Measurements from ENCODE around the gene ZNF207. TPM values are rescaled to one million over a fixed set of nuclear protein-coding genes. Genes with fewer than 3 reads are reported as not detected.

ZNF207 gene
- total and polyA plus RNA-seq, 9 of the 15 experiments (the other 6 are each of a cell fraction or from before 2014, with no cell fraction given): 123 to 370 (median 250) TPM

GRCh38 chr17:32341857-32342602, 7.9 kb upstream of the ZNF207 start, which contains the start of gene C17orf75 (continued):
- TF ChIP-seq ZNF408 (CRISPR knock-in tag; IDR thresholded peaks at IDR 0.05; ENCODE audit: low read depth) (no peak), TBP (optimal IDR thresholded peaks at IDR 0.05; ENCODE audit: low read depth, low read length) (peak; percentile 91), ATF3 (IDR thresholded peaks at IDR 0.05) (no peak), ATF3 (CRISPR knock-in tag; conservative IDR thresholded peaks at IDR 0.05) (0 out of 2 replicates have a peak, but pooled peaks have one; percentile 25), PHB2 (IDR thresholded peaks at IDR 0.05; ENCODE audit: low read depth) (no peak), HNRNPL (IDR thresholded peaks at IDR 0.05; ENCODE audit: low read depth, low read length) (no peak), ZFP36 (IDR thresholded peaks at IDR 0.05; ENCODE audit: low read depth, low read length, partially characterized antibody) (peak; percentile 22), DMBX1 (CRISPR knock-in tag; IDR thresholded peaks at IDR 0.05; ENCODE audit: borderline replicate concordance) (no peak), MIER1 (IDR thresholded peaks at IDR 0.05; ENCODE audit: low read depth) (no peak), PYGO2 (tag; IDR thresholded peaks at IDR 0.05) (no peak), SMARCB1 (IDR thresholded peaks at IDR 0.05; ENCODE audit: insufficient read length, low read depth) (no peak), SFPQ (IDR thresholded peaks at IDR 0.05; ENCODE audit: low read depth, low read length) (no peak), NR4A1 (CRISPR knock-in tag; IDR thresholded peaks at IDR 0.05) (no peak), NR4A1 (tag; IDR thresholded peaks at IDR 0.05) (0 out of 2 replicates have a peak, but pooled peaks have one; percentile 40), NCOA4 (IDR thresholded peaks at IDR 0.05; ENCODE audit: partially characterized antibody) (no peak), MCM5 (IDR thresholded peaks at IDR 0.05; ENCODE audit: low read depth) (no peak), KAT8 (IDR thresholded peaks at IDR 0.05; ENCODE audit: low read depth) (no peak), NFE2 (IDR thresholded peaks at IDR 0.05; ENCODE audit: low read depth) (no peak; the same call in 1 of the 2 replicates), ZNF778 (CRISPR knock-in tag; IDR thresholded peaks at IDR 0.05) (no peak), LEF1 (IDR thresholded peaks at IDR 0.05) (peak; percentile 18; the same call in 1 of the 2 replicates), RREB1 (CRISPR knock-in tag; IDR thresholded peaks at IDR 0.05) (peak; percentile 94)
